Measurements from ENCODE around the gene HP. TPM values are rescaled to one million over a fixed set of nuclear protein-coding genes. Genes with fewer than 3 reads are reported as not detected.
A peak's percentile ranks its signal among the peaks of the same experiment; 100 is the strongest.
"Not testable (repeated sequence)": the region's sequence is repeated elsewhere in the genome, so short reads cannot be mapped to it uniquely, and the experiment has no call there.

HP gene, protein sequence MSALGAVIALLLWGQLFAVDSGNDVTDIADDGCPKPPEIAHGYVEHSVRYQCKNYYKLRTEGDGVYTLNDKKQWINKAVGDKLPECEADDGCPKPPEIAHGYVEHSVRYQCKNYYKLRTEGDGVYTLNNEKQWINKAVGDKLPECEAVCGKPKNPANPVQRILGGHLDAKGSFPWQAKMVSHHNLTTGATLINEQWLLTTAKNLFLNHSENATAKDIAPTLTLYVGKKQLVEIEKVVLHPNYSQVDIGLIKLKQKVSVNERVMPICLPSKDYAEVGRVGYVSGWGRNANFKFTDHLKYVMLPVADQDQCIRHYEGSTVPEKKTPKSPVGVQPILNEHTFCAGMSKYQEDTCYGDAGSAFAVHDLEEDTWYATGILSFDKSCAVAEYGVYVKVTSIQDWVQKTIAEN
- polyA plus RNA-seq = 100 to 1,000 TPM in 2 of 3 donors, 10 to 100 TPM in 1; 49.0 to 576 (median 128) TPM

DNA sequence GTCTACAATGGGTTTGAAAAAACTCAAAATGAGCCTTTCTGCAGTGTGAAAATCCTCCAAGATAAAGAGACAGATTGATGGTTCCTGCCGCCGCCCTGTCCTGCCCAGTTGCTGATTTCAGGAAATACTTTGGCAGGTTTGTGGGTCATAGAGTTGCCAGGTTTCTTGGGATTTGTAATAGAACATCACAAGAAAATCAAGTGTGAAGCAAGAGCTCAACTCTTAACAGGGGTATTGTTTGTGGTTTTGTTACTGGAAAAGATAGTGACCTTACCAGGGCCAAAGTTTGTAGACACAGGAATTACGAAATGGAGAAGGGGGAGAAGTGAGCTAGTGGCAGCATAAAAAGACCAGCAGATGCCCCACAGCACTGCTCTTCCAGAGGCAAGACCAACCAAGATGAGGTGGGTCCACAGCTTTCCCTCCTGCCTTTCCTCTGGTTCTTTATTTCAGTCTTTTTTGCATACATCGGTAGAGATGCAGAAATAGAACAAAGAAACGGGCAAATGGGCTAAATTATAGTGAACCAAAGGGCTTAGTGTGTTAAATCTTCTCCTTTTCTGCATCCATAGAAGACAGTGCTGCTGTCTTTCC, at the start of gene HP:
Gene HP, plus strand, starts transcription at position 252 of the 594 bp plus-strand sequence. Its CDS starts 148 bp downstream, at position 400.
- not testable (repeated sequence) for H3K27ac ChIP-seq (ENCODE audit: low read depth, low read length)
- WGBS, 3 donors = 51 to 72% (median 51%) methylated on average over 5 of the region's 5 CpGs

DNA sequence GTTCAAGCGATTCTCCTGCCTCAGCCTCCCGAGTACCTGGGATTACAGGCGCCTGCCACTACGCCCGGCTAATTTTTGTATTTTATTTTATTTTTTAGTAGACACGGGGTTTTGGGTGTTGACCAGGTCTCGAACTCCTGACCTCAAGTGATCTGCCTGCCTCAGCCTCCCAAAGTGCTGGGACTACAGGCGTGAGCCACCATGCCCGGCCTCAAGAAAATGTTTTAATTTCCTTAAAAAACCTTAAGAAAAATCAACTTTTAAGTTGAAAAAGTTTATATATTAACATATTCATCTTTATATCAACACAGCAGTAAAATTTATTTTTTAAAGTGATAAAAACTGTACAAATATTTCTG, 46.3 kb upstream of the HP start:
- not testable (repeated sequence) for H3K27ac ChIP-seq (ENCODE audit: low read depth, low read length)
- WGBS, 3 donors = 70 to 79% (median 77%) methylated on average over 9 of the region's 9 CpGs

GRCh38 chr16:72008424-72009216, 45.7 kb upstream of the HP start, which contains the start of gene DHODH:
DHODH (plus strand) TSS chr16:72008744; CDS start chr16:72008765, 21 bp downstream.
- WGBS, 3 donors = 0% methylated on average over 57 of the region's 57 CpGs
- H3K27ac ChIP-seq (ENCODE audit: low read depth, low read length) = no peak within 1 kb of the TSS

GRCh38 chr16:72009779-72010178, 44.5 kb upstream of the HP start:
- WGBS, 3 donors = 97 to 99% (median 97%) methylated on average over 10 of the region's 10 CpGs
- H3K27ac ChIP-seq (ENCODE audit: low read depth, low read length) = no peak overlapping the region

DNA sequence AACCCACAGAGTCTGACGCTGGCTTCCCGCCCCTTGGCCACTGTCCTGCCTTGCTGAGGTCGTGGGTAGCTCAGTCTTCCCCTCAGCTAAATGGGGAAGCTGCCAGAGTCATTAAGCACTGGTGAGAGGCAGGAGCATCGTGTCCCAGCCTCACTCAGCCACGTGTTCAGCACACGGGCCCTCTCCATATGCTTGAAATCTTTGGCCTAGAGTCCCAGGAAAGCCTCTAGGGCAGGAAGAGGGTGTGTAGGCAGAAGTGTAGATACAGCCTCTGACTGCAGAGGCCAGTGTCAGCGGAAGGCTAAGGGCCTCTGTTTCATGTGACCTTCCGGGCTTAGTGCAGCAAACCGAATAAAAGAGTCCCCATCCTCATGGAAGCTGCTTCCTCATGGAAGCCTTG, 41.7 kb upstream of the HP start:
- WGBS, 3 donors = 72 to 77% (median 72%) methylated on average over 9 of the region's 9 CpGs
- no peak overlapping the region for H3K27ac ChIP-seq (ENCODE audit: low read depth, low read length)

DNA sequence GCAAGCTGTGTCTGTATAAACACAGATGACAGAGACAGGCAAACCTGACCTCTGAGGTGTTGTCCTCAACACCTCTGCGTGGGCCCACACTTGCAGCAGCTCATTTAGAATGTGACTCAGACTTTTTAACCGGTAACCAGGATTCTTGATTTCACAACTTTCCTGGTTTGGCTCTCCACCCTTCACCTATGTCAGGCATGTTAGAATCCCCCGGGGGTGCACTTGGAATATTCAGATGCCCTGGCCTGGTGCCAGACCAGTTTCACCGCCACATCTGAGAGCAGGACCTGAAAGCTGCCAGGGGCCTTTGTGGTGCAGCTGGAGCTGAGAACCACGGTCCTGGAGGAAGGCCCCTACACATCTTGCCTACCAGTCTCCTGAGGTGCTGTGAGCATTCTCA, 40.9 kb upstream of the HP start:
- 21 to 50% (median 29%) methylated on average over 5 of the region's 5 CpGs for WGBS, 3 donors
- peak overlapping the region; percentile 31 for H3K27ac ChIP-seq (ENCODE audit: low read depth, low read length)

DNA sequence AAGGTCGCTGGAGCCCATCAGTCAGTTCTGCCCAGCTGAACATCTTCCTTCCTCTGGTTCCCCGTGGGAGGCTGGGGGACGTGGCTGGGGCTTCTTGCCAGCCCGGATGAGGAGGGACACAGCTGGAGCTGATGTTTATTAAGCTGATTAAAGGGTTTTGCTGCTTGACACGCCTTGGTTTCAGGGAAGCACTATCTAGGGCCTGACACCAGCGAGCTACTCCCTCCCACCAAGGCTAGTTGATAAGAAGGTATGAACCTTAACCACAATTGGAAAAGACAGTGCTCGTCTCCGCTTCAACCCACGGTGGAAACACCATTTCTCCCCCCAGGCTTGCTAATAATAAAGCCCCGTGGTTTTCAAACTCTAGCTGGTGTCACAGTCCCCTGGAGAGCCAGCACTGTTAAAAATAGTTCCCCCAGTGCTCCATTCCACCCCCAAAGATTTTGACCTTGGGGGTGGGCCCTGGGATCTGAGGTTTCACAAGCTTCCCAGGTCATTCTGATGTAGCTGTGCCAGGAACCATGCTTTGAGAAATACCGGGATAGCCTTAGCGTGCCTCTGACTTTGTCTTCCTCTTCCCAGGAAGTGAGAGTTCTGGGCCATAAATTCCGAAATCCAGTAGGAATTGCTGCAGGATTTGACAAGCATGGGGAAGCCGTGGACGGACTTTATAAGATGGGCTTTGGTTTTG, 40.3 kb upstream of the HP start:
- no peak overlapping the region for H3K27ac ChIP-seq (ENCODE audit: low read depth, low read length)
- WGBS, 3 donors = 37 to 57% (median 39%) methylated on average over 15 of the region's 15 CpGs

- H3K27ac ChIP-seq (ENCODE audit: low read depth, low read length) = no peak overlapping the region
- WGBS, 3 donors = 82 to 84% (median 84%) methylated on average over 8 of the region's 8 CpGs
These were observed 39.6 kb upstream of the HP start for GRCh38 chr16:72014675-72015074.

DNA sequence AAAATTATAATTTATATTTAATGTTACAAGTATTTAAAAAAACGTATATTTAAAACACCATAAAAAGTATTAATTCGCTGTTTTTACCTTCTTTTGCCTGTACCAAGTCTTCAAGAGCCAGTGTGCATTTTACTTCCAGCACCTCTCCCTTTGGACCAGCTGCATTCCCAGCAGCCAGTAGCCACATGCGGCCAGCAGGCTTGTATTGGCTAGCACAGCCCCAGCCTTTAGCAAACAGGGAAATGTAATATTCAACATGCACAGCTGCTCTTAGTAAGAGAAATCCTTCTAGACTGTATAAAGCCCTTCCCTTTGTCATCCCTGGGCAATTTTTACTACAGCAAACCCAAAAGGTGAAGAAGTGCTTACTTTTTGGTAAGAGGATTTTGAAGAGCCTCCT, 39.2 kb upstream of the HP start:
- no peak overlapping the region for H3K27ac ChIP-seq (ENCODE audit: low read depth, low read length)
- 79 to 88% (median 84%) methylated on average over 3 of the region's 3 CpGs for WGBS, 3 donors

GRCh38 chr16:72018470-72018869, 35.8 kb upstream of the HP start:
- no peak overlapping the region for H3K27ac ChIP-seq (ENCODE audit: low read depth, low read length)
- WGBS, 3 donors = 85 to 88% (median 86%) methylated on average over 9 of the region's 9 CpGs

DNA sequence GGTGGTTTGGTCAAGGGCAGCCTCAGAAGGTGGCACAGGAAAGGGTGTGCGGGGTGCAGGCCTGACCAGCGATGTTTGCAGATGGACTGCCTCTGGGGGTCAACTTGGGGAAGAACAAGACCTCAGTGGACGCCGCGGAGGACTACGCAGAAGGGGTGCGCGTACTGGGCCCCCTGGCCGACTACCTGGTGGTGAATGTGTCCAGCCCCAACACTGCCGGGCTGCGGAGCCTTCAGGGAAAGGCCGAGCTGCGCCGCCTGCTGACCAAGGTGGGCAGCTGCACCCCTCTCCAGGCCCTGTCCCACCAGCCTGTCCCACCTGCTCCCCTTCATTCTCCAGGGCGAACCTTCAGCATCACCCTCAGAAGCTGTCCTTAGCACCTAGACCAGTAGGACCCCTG, 33.3 kb upstream of the HP start:
- no peak overlapping the region for H3K27ac ChIP-seq (ENCODE audit: low read depth, low read length)
- WGBS, 3 donors = 81 to 87% (median 86%) methylated on average over 15 of the region's 15 CpGs

GRCh38 chr16:72022127-72022526, 32.2 kb upstream of the HP start:
- 95 to 97% (median 96%) methylated on average over 13 of the region's 13 CpGs for WGBS, 3 donors
- H3K27ac ChIP-seq (ENCODE audit: low read depth, low read length) = no peak overlapping the region

DNA sequence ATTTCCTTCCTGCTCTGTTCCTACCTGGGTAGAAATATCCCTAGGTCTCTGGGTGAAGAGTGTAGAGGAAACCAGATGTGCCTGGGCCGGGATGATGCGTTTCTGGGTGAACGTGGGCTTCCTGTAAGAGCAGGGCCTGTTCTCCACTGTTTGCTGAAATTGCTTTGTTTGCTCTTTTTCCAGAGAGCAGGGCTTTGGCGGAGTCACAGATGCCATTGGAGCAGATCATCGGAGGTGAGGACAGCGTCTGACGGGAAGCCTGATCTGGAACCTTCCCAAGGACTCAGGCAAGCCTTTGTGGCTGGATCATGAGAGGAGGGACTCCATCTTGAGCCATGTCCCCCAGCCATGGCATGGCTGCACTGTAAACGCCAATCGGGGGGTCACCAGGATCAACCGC, 30.3 kb upstream of the HP start:
- no peak overlapping the region for H3K27ac ChIP-seq (ENCODE audit: low read depth, low read length)
- 84 to 88% (median 85%) methylated on average over 10 of the region's 10 CpGs for WGBS, 3 donors

GRCh38 chr16:72024862-72025382, 29.4 kb upstream of the HP start:
- WGBS, 3 donors = 70 to 77% (median 72%) methylated on average over 6 of the region's 6 CpGs

DNA sequence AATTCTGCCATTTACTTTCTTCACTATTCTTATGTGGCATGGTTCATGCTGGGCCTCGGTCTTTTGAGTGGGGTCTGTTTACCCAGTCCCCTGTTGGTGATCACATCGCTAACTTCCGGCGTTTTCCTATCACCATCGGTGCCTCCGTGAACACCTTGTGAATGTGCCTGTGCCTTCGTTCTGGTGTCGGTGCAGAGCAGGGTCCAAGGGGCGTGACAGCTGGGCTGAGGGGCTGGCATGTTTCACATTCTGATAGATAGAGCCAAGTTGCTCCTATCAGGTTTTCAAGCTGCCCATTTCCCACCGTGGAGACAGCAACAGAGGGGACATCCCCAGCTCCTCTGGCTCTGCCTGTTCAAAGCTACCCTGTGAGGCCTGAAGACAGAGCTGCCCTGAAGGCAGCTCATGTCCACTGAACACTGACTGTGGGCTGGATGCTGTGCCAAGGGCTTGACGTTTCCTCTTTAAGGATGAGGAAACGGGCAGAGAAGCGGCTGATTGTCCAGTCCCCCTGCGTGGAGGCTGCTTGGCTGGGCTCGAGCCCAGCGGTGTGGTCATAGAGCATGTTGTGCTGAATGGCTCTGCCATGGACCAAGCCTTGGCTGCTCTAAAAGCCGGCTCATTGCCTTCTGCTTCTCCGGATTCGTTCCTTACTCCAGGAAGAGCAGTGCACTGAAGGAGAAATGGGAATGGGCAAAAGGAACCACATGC, 28.7 kb upstream of the HP start:
- 84 to 90% (median 85%) methylated on average over 19 of the region's 19 CpGs for WGBS, 3 donors
- H3K27ac ChIP-seq (ENCODE audit: low read depth, low read length) = no peak overlapping the region

More at GRCh38 chr16:72024862-72025382, 29.4 kb upstream of the HP start:
- no peak overlapping the region for H3K27ac ChIP-seq (ENCODE audit: low read depth, low read length)

DNA sequence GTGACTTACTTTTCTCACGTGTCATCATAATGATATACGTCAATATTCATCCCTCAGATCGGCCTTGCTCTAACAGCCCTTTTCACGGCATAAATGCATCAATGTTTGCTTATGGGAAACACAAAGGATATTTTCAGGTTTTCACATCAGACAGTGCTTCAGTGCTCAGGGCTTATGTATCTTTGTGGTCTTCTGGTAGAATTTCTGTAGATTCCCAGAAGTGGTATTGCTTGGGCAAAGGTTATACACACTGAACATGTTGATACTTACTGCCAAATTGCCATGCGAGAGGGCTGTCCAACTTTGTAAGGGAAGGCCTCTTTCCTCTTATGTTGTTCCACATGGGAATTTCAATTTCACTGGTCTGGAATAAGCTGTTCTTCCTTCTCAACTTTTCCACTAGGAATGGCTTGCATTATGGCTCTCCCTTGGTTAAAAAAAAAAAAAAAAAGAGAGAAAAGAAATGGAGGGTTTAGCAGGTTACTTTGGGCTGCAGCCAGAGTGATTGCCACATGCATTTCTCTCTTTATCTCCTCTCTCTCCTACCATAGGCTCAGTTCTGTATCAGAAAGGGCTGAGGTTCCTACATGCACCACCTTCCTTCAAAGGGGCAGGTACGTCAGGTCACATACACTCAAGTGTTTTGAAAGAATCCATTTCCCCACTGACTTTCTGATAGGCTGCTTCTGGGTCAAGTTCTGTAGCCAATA, 26.5 kb upstream of the HP start:
- WGBS, 3 donors = 83 to 90% (median 87%) methylated on average over 6 of the region's 6 CpGs
- H3K27ac ChIP-seq (ENCODE audit: low read depth, low read length) = no peak overlapping the region

DNA sequence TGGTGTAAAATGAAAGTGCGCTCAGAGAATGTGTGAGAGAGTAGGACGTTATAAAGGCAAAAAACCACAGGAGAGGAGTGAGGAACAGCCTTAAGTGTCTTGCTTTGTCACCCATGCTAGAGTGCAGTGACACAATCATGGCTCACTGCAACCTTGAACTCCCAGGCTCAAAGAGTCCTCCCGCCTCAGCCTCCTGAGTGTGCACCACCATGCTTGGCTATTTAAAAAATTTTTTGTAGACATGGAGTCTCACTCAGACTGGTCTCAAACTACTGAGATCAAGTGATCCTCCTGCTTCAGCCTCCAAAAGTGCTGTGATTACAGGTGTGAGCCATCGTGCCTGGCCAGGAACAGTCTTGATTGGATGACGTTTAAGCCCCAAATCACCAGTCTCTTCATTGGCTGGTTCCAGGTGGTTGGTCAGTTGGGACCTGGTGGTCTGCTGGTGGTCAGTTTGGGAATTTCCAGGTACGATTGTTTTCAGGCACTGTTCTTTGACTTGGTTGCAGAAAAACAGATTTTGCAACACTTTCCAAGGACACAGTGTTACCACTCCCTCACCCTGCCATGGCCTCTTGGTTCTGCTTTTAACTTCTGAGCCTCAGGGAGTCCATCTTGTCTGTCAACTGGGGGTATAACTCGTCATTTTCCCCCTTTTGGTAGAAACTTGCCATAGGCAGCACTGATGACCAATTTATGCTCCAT, 24.6 kb upstream of the HP start:
- H3K27ac ChIP-seq (ENCODE audit: low read depth, low read length) = no peak overlapping the region
- WGBS, 3 donors = 85 to 89% (median 88%) methylated on average over 7 of the region's 7 CpGs

Measured in adipose tissue (tissue), 3 donors.